ENCODE results near the gene PGD. TPM values are rescaled to one million over a fixed set of nuclear protein-coding genes. Genes with fewer than 3 reads are reported as not detected.

Gene PGD
- total and polyA plus RNA-seq, 2 donors from 2014 or later = 72.8 to 95.1 TPM

DNA sequence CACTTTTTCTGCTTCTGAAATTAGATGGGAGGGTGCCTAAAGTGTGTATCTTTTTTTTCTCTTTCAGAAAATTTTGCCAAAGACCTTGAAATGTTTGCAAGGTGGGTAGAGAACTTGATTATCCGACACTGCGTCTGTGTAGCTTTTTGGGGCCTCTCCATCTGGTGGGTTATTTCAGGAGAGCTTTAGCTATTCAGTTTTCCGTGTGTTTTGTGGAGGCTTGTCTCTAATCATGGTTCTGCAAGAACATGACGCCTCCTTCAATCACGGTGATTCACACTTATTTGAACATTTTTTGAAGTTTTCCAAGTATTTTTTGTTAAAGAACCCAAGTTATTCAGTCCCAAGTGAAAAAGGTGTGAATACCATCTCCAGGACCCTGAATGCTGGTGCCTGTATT, 35.7 kb downstream of the PGD start:
- FAIRE-seq = no peak
- Histone ChIP-seq H3K27ac (ENCODE audit: low read depth in 2 of 2, low read length in 2 of 2) (no peak overlapping the region), H3K4me3 (ENCODE audit: low read length in 3 of 3) (no peak overlapping the region), H3K9me3 (ENCODE audit: control insufficient read depth in 2 of 3, insufficient read depth in 1 of 3, low read length in 3 of 3) (no peaks in the 10 kb centered on the region), H3K9ac (ENCODE audit: low read length in 3 of 3) (no peak overlapping the region), H3K36me3 (ENCODE audit: control insufficient read depth in 2 of 3, insufficient read depth in 3 of 3, low read length in 3 of 3) (no peaks in the 10 kb centered on the region), H3K4me1 (ENCODE audit: control insufficient read depth in 2 of 3, insufficient read depth in 2 of 3, low read depth in 1 of 3, low read length in 3 of 3) (peaks cover 3 to 15% (median 9%) of the 10 kb centered on the region in 3 donors), H3K27me3 (ENCODE audit: control insufficient read depth, insufficient read depth, low read length) (no peaks in the 10 kb centered on the region)
- TF ChIP-seq, protein P1, sequence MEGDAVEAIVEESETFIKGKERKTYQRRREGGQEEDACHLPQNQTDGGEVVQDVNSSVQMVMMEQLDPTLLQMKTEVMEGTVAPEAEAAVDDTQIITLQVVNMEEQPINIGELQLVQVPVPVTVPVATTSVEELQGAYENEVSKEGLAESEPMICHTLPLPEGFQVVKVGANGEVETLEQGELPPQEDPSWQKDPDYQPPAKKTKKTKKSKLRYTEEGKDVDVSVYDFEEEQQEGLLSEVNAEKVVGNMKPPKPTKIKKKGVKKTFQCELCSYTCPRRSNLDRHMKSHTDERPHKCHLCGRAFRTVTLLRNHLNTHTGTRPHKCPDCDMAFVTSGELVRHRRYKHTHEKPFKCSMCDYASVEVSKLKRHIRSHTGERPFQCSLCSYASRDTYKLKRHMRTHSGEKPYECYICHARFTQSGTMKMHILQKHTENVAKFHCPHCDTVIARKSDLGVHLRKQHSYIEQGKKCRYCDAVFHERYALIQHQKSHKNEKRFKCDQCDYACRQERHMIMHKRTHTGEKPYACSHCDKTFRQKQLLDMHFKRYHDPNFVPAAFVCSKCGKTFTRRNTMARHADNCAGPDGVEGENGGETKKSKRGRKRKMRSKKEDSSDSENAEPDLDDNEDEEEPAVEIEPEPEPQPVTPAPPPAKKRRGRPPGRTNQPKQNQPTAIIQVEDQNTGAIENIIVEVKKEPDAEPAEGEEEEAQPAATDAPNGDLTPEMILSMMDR (IDR thresholded peaks at IDR 0.05; ENCODE audit: borderline replicate concordance, extremely low read depth, insufficient read depth) = no peak
- intact Hi-C loops (cut with DNase I) = no loop called here
- no peak for DNase-seq

DNA sequence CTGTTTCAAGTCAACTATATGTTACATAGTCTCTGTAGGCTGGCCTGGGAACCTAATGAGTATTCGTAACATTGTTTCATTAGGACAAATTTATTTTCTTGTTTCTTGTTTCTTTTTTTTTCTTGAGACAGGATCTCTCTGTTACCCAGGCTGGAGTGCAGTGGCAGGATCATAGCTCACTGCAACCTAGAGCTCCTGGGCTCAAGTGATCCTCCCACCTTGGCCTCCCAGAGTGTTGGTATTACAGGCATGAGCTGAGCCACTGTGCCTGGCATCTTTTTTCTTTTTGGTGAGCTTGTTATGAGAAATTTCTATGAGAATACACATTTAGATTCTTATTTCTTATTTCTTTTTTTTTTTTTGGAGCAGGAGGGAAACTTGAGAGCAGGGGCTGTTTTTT, 38.2 kb downstream of the PGD start:
- Histone ChIP-seq H3K9ac (ENCODE audit: low read length in 3 of 3) (no peak overlapping the region), H3K27ac (ENCODE audit: low read depth in 2 of 2, low read length in 2 of 2) (no peak overlapping the region), H3K27me3 (ENCODE audit: control insufficient read depth, insufficient read depth, low read length) (no peaks in the 10 kb centered on the region), H3K36me3 (ENCODE audit: control insufficient read depth in 2 of 3, insufficient read depth in 3 of 3, low read length in 3 of 3) (peaks cover 0 to 8% (median 0%) of the 10 kb centered on the region in 3 donors), H3K4me1 (ENCODE audit: control insufficient read depth in 2 of 3, insufficient read depth in 2 of 3, low read depth in 1 of 3, low read length in 3 of 3) (peaks cover 0 to 15% (median 3%) of the 10 kb centered on the region in 3 donors), H3K9me3 (ENCODE audit: control insufficient read depth in 2 of 3, insufficient read depth in 1 of 3, low read length in 3 of 3) (no peaks in the 10 kb centered on the region), H3K4me3 (ENCODE audit: low read length in 3 of 3) (no peak overlapping the region)
- no peak for DNase-seq
- FAIRE-seq = no peak
- intact Hi-C loops (cut with DNase I) = no loop called here
- TF ChIP-seq, protein P1 (IDR thresholded peaks at IDR 0.05; ENCODE audit: borderline replicate concordance, extremely low read depth, insufficient read depth) = no peak

DNA sequence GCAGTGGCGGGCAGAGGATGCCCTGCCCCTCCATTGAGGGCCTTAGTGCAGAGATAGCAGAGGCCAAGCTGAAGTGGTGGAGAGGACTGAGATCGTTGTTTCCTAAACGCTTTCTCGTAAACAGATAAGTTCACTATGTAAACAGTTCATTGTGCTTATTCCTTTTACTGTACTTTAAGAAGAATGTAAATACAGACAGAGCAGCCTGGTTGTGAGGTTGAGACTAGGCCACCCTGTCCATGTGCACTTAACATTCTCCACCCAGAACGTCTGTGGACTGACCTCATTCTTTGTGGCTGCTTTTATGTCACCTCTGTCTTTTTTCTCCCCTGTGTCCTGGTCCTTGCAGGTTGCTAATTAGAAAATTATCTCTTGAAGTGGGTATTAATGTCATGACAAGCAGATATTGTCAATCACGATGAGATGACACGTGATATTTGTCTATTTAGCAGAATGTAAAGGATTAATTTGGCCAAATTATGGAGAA, 39.9 kb downstream of the PGD start:
- no peaks in the 10 kb centered on the region for H3K9me3 ChIP-seq (ENCODE audit: control insufficient read depth in 2 of 3, insufficient read depth in 1 of 3, low read length in 3 of 3)
- no peak overlapping the region for H3K4me3 ChIP-seq (ENCODE audit: low read length in 3 of 3)
- FAIRE-seq (no peak), DNase-seq (no peak)
- TF ChIP-seq, protein P1 (IDR thresholded peaks at IDR 0.05; ENCODE audit: borderline replicate concordance, extremely low read depth, insufficient read depth) = no peak
- H3K27ac ChIP-seq (ENCODE audit: low read depth in 2 of 2, low read length in 2 of 2) = no peak overlapping the region
- peaks cover 0 to 5% (median 0%) of the 10 kb centered on the region in 3 donors for H3K4me1 ChIP-seq (ENCODE audit: control insufficient read depth in 2 of 3, insufficient read depth in 2 of 3, low read depth in 1 of 3, low read length in 3 of 3)
- no peaks in the 10 kb centered on the region for H3K27me3 ChIP-seq (ENCODE audit: control insufficient read depth, insufficient read depth, low read length)
- intact Hi-C loops (cut with DNase I) = no loop called here
- H3K9ac ChIP-seq (ENCODE audit: low read length in 3 of 3) = no peak overlapping the region
- peaks cover 0 to 8% (median 0%) of the 10 kb centered on the region in 3 donors for H3K36me3 ChIP-seq (ENCODE audit: control insufficient read depth in 2 of 3, insufficient read depth in 3 of 3, low read length in 3 of 3)

DNA sequence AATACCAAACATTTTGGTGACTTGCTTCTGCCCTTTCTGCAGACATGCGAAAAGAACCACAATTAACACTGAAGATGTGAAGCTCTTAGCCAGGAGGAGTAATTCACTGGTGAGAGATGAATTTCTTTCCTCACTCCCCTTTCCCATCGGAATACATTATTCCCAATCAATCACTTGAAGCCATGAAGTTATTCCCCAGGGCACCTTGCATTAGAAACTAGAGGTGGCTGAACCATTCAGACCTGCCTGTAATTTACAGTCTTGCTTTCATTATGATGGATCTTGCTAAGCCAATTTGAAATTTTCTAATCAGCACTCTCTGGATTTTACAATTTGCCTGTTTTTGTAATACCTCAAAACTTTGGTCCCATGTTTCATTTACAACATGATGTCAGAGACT, 41.4 kb downstream of the PGD start:
- no peak for DNase-seq
- TF ChIP-seq, protein P1 (IDR thresholded peaks at IDR 0.05; ENCODE audit: borderline replicate concordance, extremely low read depth, insufficient read depth) = no peak
- H3K9me3 ChIP-seq (ENCODE audit: control insufficient read depth in 2 of 3, insufficient read depth in 1 of 3, low read length in 3 of 3) = no peaks in the 10 kb centered on the region
- no peak overlapping the region for H3K27ac ChIP-seq (ENCODE audit: low read depth in 2 of 2, low read length in 2 of 2)
- H3K4me3 ChIP-seq (ENCODE audit: low read length in 3 of 3) = no peak overlapping the region
- H3K9ac ChIP-seq (ENCODE audit: low read length in 3 of 3) = no peak overlapping the region
- H3K36me3 ChIP-seq (ENCODE audit: control insufficient read depth in 2 of 3, insufficient read depth in 3 of 3, low read length in 3 of 3) = peaks cover 0 to 14% (median 0%) of the 10 kb centered on the region in 3 donors
- intact Hi-C loops (cut with DNase I) = no loop called here
- H3K4me1 ChIP-seq (ENCODE audit: control insufficient read depth in 2 of 3, insufficient read depth in 2 of 3, low read depth in 1 of 3, low read length in 3 of 3) = no peaks in the 10 kb centered on the region
- H3K27me3 ChIP-seq (ENCODE audit: control insufficient read depth, insufficient read depth, low read length) = no peaks in the 10 kb centered on the region
- FAIRE-seq = no peak
